Measurements from ENCODE around the gene ATP2A3.

- TF ChIP-seq CTCF (IDR thresholded peaks at IDR 0.05) (no peak), POLR2A (IDR thresholded peaks at IDR 0.05) (no peak)
Measured at GRCh38 chr17:3929764-3930163, 34.5 kb downstream of the ATP2A3 start.
